Parietal lobe (tissue), 1 donor: ENCODE results near the gene CPA2. TPM values are rescaled to one million over a fixed set of nuclear protein-coding genes. Genes with fewer than 3 reads are reported as not detected.

Source experiments
- total RNA-seq: library from RNA; depleted of rRNA; stranded (reverse); fragments of >200 nt; gene quantifications from one replicate; pipeline ENCODE4 v1.2.3, GENCODE V29; 2014

The CPA2 gene
- not detected for total RNA-seq

GRCh38 chr7:130266258-130266960 is at the start of gene CPA2:
Gene CPA2 (plus strand): TSS chr7:130266863. CDS start chr7:130266882, 19 bp downstream.

GRCh38 chr7:130292682-130293257 is 26.1 kb downstream of the CPA2 start, which contains the start of gene CPA4:
Gene CPA4 (plus strand): TSS chr7:130293161. CDS start chr7:130293181, 20 bp downstream.

Other genes with a start within 250 kb of the CPA2 start
- 12.8 TPM for gene ZC3HC1, start 215.5 kb upstream of the CPA2 start, total RNA-seq
- 87.3 TPM for gene KLHDC10, start 196.3 kb upstream of the CPA2 start, total RNA-seq
- 12.5 TPM for gene TMEM209, start 61.5 kb upstream of the CPA2 start, total RNA-seq
- not detected for gene SSMEM1, start 59.0 kb upstream of the CPA2 start, total RNA-seq
- gene CPA4, start 26.3 kb downstream of the CPA2 start, total RNA-seq: not detected
- not detected for gene CPA5, start 78.0 kb downstream of the CPA2 start, total RNA-seq
- gene CPA1, start 113.6 kb downstream of the CPA2 start, total RNA-seq: not detected
- gene CEP41, start 174.2 kb downstream of the CPA2 start, total RNA-seq: 29.1 TPM
- gene MEST, start 225.2 kb downstream of the CPA2 start, total RNA-seq: 110 TPM